GM12878 (cell line): ENCODE results near the gene LDLRAD4. TPM values are rescaled to one million over a fixed set of nuclear protein-coding genes. Genes with fewer than 3 reads are reported as not detected.

ENCODE experiments used
- BACH1 ChIP-seq: fragments of 450-650 bp; IDR thresholded peaks from 2 replicates; pipeline ENCODE4 v1.6.1; 2017; ENCODE audit warnings: mild to moderate bottlenecking, borderline replicate concordance
- CUX1 ChIP-seq: IDR thresholded peaks from 2 replicates; pipeline ENCODE4 v1.6.1; 2012; ENCODE audit warnings: improper control_type of control experiment, low read depth, low read length; ENCODE audit not compliant: insufficient replicate concordance
- DPF2 ChIP-seq: fragments of 450-650 bp; IDR thresholded peaks from 2 replicates; pipeline ENCODE4 v1.6.1; 2017; ENCODE audit warnings: mild to moderate bottlenecking
- ELK1 ChIP-seq: IDR thresholded peaks from 2 replicates; pipeline ENCODE4 v1.6.1; 2012; ENCODE audit warnings: low read depth, low read length, improper control_type of control experiment
- HCFC1 ChIP-seq: fragments of 150-350 bp; IDR thresholded peaks from 2 replicates; pipeline ENCODE4 v1.6.1; 2014; ENCODE audit warnings: low read length
- HSF1 ChIP-seq: fragments of 150-350 bp; IDR thresholded peaks from 2 replicates; pipeline ENCODE4 v1.6.1; 2014; ENCODE audit warnings: mild to moderate bottlenecking, low read depth, low read length
- IKZF2 ChIP-seq, 2 experiments: fragments of 450-650 bp; IDR thresholded peaks; 2 replicates each; pipeline ENCODE4 v1.6.1; 2017; ENCODE audit warnings: mild to moderate bottlenecking in 2 of 2, moderate library complexity in 2 of 2
- JUNB ChIP-seq: IDR thresholded peaks from 2 replicates; pipeline ENCODE4 v1.6.1; 2016; ENCODE audit warnings: antibody characterized with exemption, mild to moderate bottlenecking
- MEF2A ChIP-seq: IDR thresholded peaks from 2 replicates; pipeline ENCODE4 v1.6.1; 2011; ENCODE audit warnings: low read depth, mild to moderate bottlenecking, low read length, moderate library complexity; ENCODE audit not compliant: insufficient read depth
- MEF2B ChIP-seq: fragments of 450-650 bp; IDR thresholded peaks from 2 replicates; pipeline ENCODE4 v1.6.1; 2018; ENCODE audit warnings: mild to moderate bottlenecking, moderate library complexity; ENCODE audit not compliant: partially characterized antibody, poor library complexity, severe bottlenecking
- MTA3 ChIP-seq: IDR thresholded peaks from 2 replicates; pipeline ENCODE4 v1.6.1; 2012; ENCODE audit warnings: low read length, inconsistent platforms, borderline replicate concordance
- MXI1 ChIP-seq: fragments of 150-350 bp; IDR thresholded peaks from 2 replicates; pipeline ENCODE4 v1.6.1; 2011; ENCODE audit warnings: low read depth, mild to moderate bottlenecking, inconsistent platforms, low read length, improper control_type of control experiment
- NBN ChIP-seq: fragments of 450-650 bp; IDR thresholded peaks from 2 replicates; pipeline ENCODE4 v1.6.1; 2016
- POU2F2 ChIP-seq: IDR thresholded peaks from 3 replicates; pipeline ENCODE4 v1.6.1; 2011; ENCODE audit warnings: low read depth, mild to moderate bottlenecking, low read length, borderline replicate concordance
- RAD21 ChIP-seq: IDR thresholded peaks from 2 replicates; pipeline ENCODE4 v1.6.1; 2011; ENCODE audit warnings: mild to moderate bottlenecking, low read depth, low read length, moderate library complexity; ENCODE audit not compliant: insufficient read depth
- RBBP5 ChIP-seq: fragments of 200-600 bp; sonication (generic); conservative IDR thresholded peaks from 2 replicates; pipeline ENCODE4 v1.6.1; 2016
- SIN3A ChIP-seq: IDR thresholded peaks from 2 replicates; pipeline ENCODE4 v1.6.1; 2012; ENCODE audit warnings: low read depth, low read length, improper control_type of control experiment
- SKIL ChIP-seq: fragments of 450-650 bp; IDR thresholded peaks from 2 replicates; pipeline ENCODE4 v1.6.1; 2017; ENCODE audit warnings: mild to moderate bottlenecking, low read depth, inconsistent platforms; ENCODE audit not compliant: poor library complexity, severe bottlenecking
- SMC3 ChIP-seq: IDR thresholded peaks from 2 replicates; pipeline ENCODE4 v1.6.1; 2011; ENCODE audit warnings: low read length, improper control_type of control experiment, borderline replicate concordance
- STAT1 ChIP-seq: fragments of 450-650 bp; conservative IDR thresholded peaks from 2 replicates; pipeline ENCODE4 v1.6.1; 2014; ENCODE audit warnings: antibody characterized with exemption, mild to moderate bottlenecking
- SUPT20H ChIP-seq: IDR thresholded peaks from 2 replicates; pipeline ENCODE4 v1.6.1; 2011; ENCODE audit warnings: low read depth, mild to moderate bottlenecking, low read length, moderate library complexity, borderline replicate concordance; ENCODE audit not compliant: control insufficient read depth
- WRNIP1 ChIP-seq: IDR thresholded peaks from 2 replicates; pipeline ENCODE4 v1.6.1; 2011; ENCODE audit warnings: low read depth, low read length, improper control_type of control experiment, borderline replicate concordance
- ZBED1 ChIP-seq: IDR thresholded peaks from 2 replicates; pipeline ENCODE4 v1.6.1; 2016; ENCODE audit warnings: borderline replicate concordance
- polyA plus RNA-seq, 11 experiments: library from polyadenylated mRNA; depleted of rRNA in 4 of 11; unstranded in 6 of 11; stranded (reverse) in 5 of 11; fragments of >200 nt; fragmentation: Nextera tagmentation in 4 of 11; fragmentation: Illumina TruSeq in 1 of 11; extraction: Ambion mirVana in 4 of 11; extraction: Trizol in 1 of 11; gene quantifications; 1 replicate in 1 of 11; 2 replicates in 10 of 11; pipeline versions ENCODE4 v1.2.1 to v1.2.3, GENCODE V29; 2011 to 2016; ENCODE audit warnings: inconsistent platforms in 2 of 11, missing spikeins in 2 of 11, low read depth in 1 of 11
- total RNA-seq, 4 experiments: library from RNA; depleted of rRNA in 3 of 4; stranded (reverse); fragments of >200 nt in 3 of 4; fragmentation: Illumina TruSeq in 1 of 4; extraction: Trizol in 1 of 4; gene quantifications; 2 replicates each; pipeline versions ENCODE4 v1.2.1 to v1.2.3, GENCODE V29; 2013 to 2021

Gene LDLRAD4
- total and polyA plus RNA-seq, 10 of the 15 experiments (the other 5 are each of a cell fraction or from before 2014, with no cell fraction given), result 2.7 to 16.8 (median 11.2) TPM

GRCh38 chr18:13558124-13558523 is 339.6 kb downstream of the LDLRAD4 start (continued):
- TF ChIP-seq HCFC1 (no peak), POU2F2 (peak; percentile 73; the same call in 1 of the 3 replicates), DPF2 (no peak), SMC3 (peak; percentile 97), BACH1 (no peak), IKZF2 (IDR thresholded peaks at IDR 0.05) (peak in 1 of 2 experiments; percentile 45; a peak in 3 of 4 replicates), MTA3 (no peak), CUX1 (no peak), SUPT20H (no peak), STAT1 (no peak), MXI1 (no peak), JUNB (no peak), MEF2A (no peak), ELK1 (no peak), RBBP5 (no peak), RAD21 (peak; percentile 94), WRNIP1 (0 out of 2 replicates have a peak, but pooled peaks have one; percentile 60), MEF2B (peak; percentile 93), HSF1 (no peak), SIN3A (no peak), ZBED1 (no peak), SKIL (no peak), NBN (peak; percentile 78)
